Panc1 (cell line): ENCODE data around the gene SLC22A23. TPM values are rescaled to one million over a fixed set of nuclear protein-coding genes. Genes with fewer than 3 reads are reported as not detected.

Experiments used
- ATAC-seq: fragments of 200-7000 bp; cut with Tn5 transposase; 2 replicates; pipeline ENCODE4 v1.9.1; 2020; ENCODE audit warnings: mild to moderate bottlenecking, moderate library complexity
- BruUV-seq: library from RNA; stranded (reverse); fragments of 400-500 nt; replicated peaks from 2 replicates; lab custom pipeline; 2021; lab: Mats Ljungman, UMichigan
- CTCF ChIA-PET: fragments of 300-600 bp; sonication (Branson Sonifier 250); formaldehyde crosslinking; loops from one replicate; lab custom pipeline; 2022; ENCODE audit warnings: antibody characterized with exemption; lab: Charles Lee
- POLR2A ChIA-PET: fragments of 300-600 bp; sonication (Branson Sonifier 250); formaldehyde crosslinking; loops from one replicate; lab custom pipeline; 2022; ENCODE audit warnings: antibody characterized with exemption; lab: Charles Lee
- DNase-seq: peaks from one replicate; pipeline ENCODE4 v3.0.0-alpha.2; 2010; ENCODE audit warnings: low read depth, low spot score
- H3K27ac ChIP-seq: 2 replicates; pipeline ENCODE4 v1.5.1; 2011; ENCODE audit warnings: mild to moderate bottlenecking, low read length, inconsistent platforms
- H3K27me3 ChIP-seq: fragments of 200-500 bp; sonication (Bioruptor generic); 2 replicates; pipeline ENCODE4 v1.6.0; 2014; ENCODE audit warnings: low read length, inconsistent platforms; ENCODE audit not compliant: control insufficient read depth, insufficient read depth
- H3K36me3 ChIP-seq: fragments of 200-500 bp; sonication (Bioruptor generic); 2 replicates; pipeline ENCODE4 v1.5.1; 2014; ENCODE audit warnings: inconsistent platforms, mild to moderate bottlenecking, low read length, moderate library complexity; ENCODE audit not compliant: control insufficient read depth, insufficient read depth
- H3K4me1 ChIP-seq: 2 replicates; pipeline ENCODE4 v1.5.1; 2011; ENCODE audit warnings: inconsistent platforms, mild to moderate bottlenecking, low read length, moderate library complexity; ENCODE audit not compliant: control insufficient read depth, insufficient read depth
- H3K4me3 ChIP-seq, 2 experiments: 2 replicates each; pipeline ENCODE4 v1.5.1; 2011 to 2012; ENCODE audit warnings: low read depth in 2 of 2, low read length in 2 of 2, mild to moderate bottlenecking in 2 of 2, inconsistent platforms in 1 of 2, moderate library complexity in 1 of 2
- H3K9me3 ChIP-seq: fragments of 200-500 bp; sonication (Bioruptor generic); 2 replicates; pipeline ENCODE4 v1.5.1; 2014; ENCODE audit warnings: low read depth, mild to moderate bottlenecking, inconsistent platforms, low read length, moderate library complexity; ENCODE audit not compliant: control insufficient read depth, insufficient read depth
- CTCF ChIP-seq: fragments of 450-650 bp; IDR thresholded peaks from 2 replicates; pipeline ENCODE4 v1.5.1; 2017; ENCODE audit warnings: mild to moderate bottlenecking
- POLR2AphosphoS5 ChIP-seq: IDR thresholded peaks from 2 replicates; pipeline ENCODE4 v1.6.1; 2012; ENCODE audit warnings: mild to moderate bottlenecking, low read depth, low read length, moderate library complexity
- REST ChIP-seq, 2 experiments: IDR thresholded peaks; 2 replicates each; pipeline ENCODE4 v1.6.1; 2011 to 2012; ENCODE audit warnings: low read depth in 2 of 2, control low read depth in 1 of 2, low read length in 1 of 2, mild to moderate bottlenecking in 1 of 2, moderate library complexity in 1 of 2; ENCODE audit not compliant: insufficient read depth in 1 of 2
- SIN3A ChIP-seq: IDR thresholded peaks from 2 replicates; pipeline ENCODE4 v1.6.1; 2012; ENCODE audit warnings: low read depth, mild to moderate bottlenecking, low read length, moderate library complexity, borderline replicate concordance; ENCODE audit not compliant: insufficient read depth
- TCF7L2 ChIP-seq: IDR thresholded peaks from 2 replicates; pipeline ENCODE4 v1.6.1; 2011; ENCODE audit warnings: mild to moderate bottlenecking, low read depth, low read length, inconsistent platforms
- in situ Hi-C: cut with HindIII; loops from 2 replicates; pipeline ENCODE4 v1.10.0; 2016; ENCODE audit warnings: low sequenced_read_pairs, low pct_unique_long_range_greater_than_20kb
- intact Hi-C: fragments of 100-400 bp; cut with micrococcal nuclease; formaldehyde crosslinking; loops from one replicate; pipeline ENCODE4 v1.10.0; 2022; ENCODE audit not compliant: unreplicated experiment
- total RNA-seq: library from RNA; stranded (reverse); gene quantifications from one replicate; pipeline ENCODE4 v1.2.1, GENCODE V29; 2021; ENCODE audit not compliant: unreplicated experiment

Gene SLC22A23
- total RNA-seq, 1 experiment from 2014 or later, result 4.5 TPM

- ChIA-PET CTCF (no interaction called here), POLR2A (interaction anchor here (0.6 kb wide), 2 partner anchors 19 to 50 kb away, joined by 3 to 6 read pairs; no protein-coding TSS in a partner anchor)
- in situ Hi-C loops (no loop called here), intact Hi-C loops (no loop called here)
- H3K27ac ChIP-seq, result peak overlapping the region; percentile 88
- H3K36me3 ChIP-seq, result no peaks in the 10 kb centered on the region; the same call in 1 of the 2 replicates
- BruUV-seq, result no TSS peak
- peaks cover 18% of the 10 kb centered on the region for H3K4me1 ChIP-seq
- DNase-seq (no peak), ATAC-seq (no peak)
- H3K4me3 ChIP-seq, result peak overlapping the region; percentile 86 to 94
- no peaks in the 10 kb centered on the region for H3K9me3 ChIP-seq
- H3K27me3 ChIP-seq, result no peaks in the 10 kb centered on the region
- TF ChIP-seq SIN3A (no peak), TCF7L2 (no peak), POLR2AphosphoS5 (no peak), REST (IDR thresholded peaks at IDR 0.05; ENCODE audit: insufficient read depth in 1 of 2, low read depth in 2 of 2, low read length in 1 of 2) (no peak), CTCF (no peak)
Measured at GRCh38 chr6:3260772-3261517, 195.9 kb downstream of the SLC22A23 start.

- DNase-seq (no peak), ATAC-seq (no peak)
- Histone ChIP-seq H3K9me3 (no peaks in the 10 kb centered on the region), H3K4me1 (peaks cover 18% of the 10 kb centered on the region), H3K27ac (peak overlapping the region; percentile 88), H3K36me3 (no peaks in the 10 kb centered on the region; the same call in 1 of the 2 replicates), H3K27me3 (no peaks in the 10 kb centered on the region), H3K4me3 (peak overlapping the region; percentile 86 to 94)
- intact Hi-C loops, result no loop called here
- TF ChIP-seq REST (IDR thresholded peaks at IDR 0.05; ENCODE audit: insufficient read depth in 1 of 2, low read depth in 2 of 2, low read length in 1 of 2) (no peak), CTCF (no peak), POLR2AphosphoS5 (no peak), SIN3A (no peak), TCF7L2 (no peak)
- ChIA-PET CTCF (no interaction called here), POLR2A (interaction anchor here (0.6 kb wide), 1 partner anchor 19 kb away, joined by 6 read pairs; no protein-coding TSS in a partner anchor)
- in situ Hi-C loops, result no loop called here
- TSS peak; percentile 65 for BruUV-seq
Measured at GRCh38 chr6:3260296-3260695, 196.6 kb downstream of the SLC22A23 start.
